Progenitor cell of endocrine pancreas (in vitro differentiated cells): ENCODE measurements around the gene NYAP2. TPM values are rescaled to one million over a fixed set of nuclear protein-coding genes. Genes with fewer than 3 reads are reported as not detected.

Experiments
- DNase-seq: peaks from one replicate; pipeline ENCODE4 v3.0.0; 2021; ENCODE audit warnings: low spot score; ENCODE audit not compliant: unreplicated experiment
- H3K27ac Mint-ChIP-seq: 2 replicates; pipeline ENCODE4 v1.8.0; 2021; ENCODE audit warnings: mild to moderate bottlenecking, moderate library complexity, mixed read lengths
- H3K27me3 Mint-ChIP-seq: 2 replicates; pipeline ENCODE4 v1.8.0; 2021; ENCODE audit warnings: mixed read lengths
- H3K36me3 Mint-ChIP-seq: 2 replicates; pipeline ENCODE4 v1.8.0; 2022; ENCODE audit warnings: mixed read lengths; ENCODE audit not compliant: insufficient read depth
- H3K4me1 Mint-ChIP-seq: 2 replicates; pipeline ENCODE4 v1.8.0; 2021; ENCODE audit warnings: low read depth, mixed read lengths
- H3K4me3 Mint-ChIP-seq: 2 replicates; pipeline ENCODE4 v1.8.0; 2021; ENCODE audit warnings: low read depth, mild to moderate bottlenecking, moderate library complexity, mixed read lengths
- H3K9me3 Mint-ChIP-seq: 2 replicates; pipeline ENCODE4 v1.8.0; 2021; ENCODE audit warnings: low read depth, mixed read lengths
- total RNA-seq: library from RNA; stranded (reverse); gene quantifications from 2 replicates; pipeline ENCODE4 v1.2.1, GENCODE V29; 2021
- TF ChIP-seq, protein P1 (sequence below): fragments of 200-600 bp; sonication (generic); IDR thresholded peaks from one replicate; pipeline ENCODE4 v1.5.0; 2021; ENCODE audit warnings: antibody characterized with exemption, mild to moderate bottlenecking; ENCODE audit not compliant: unreplicated experiment

NYAP2 gene
- total RNA-seq, 1 donor from 2014 or later, result 0.10 TPM

DNA sequence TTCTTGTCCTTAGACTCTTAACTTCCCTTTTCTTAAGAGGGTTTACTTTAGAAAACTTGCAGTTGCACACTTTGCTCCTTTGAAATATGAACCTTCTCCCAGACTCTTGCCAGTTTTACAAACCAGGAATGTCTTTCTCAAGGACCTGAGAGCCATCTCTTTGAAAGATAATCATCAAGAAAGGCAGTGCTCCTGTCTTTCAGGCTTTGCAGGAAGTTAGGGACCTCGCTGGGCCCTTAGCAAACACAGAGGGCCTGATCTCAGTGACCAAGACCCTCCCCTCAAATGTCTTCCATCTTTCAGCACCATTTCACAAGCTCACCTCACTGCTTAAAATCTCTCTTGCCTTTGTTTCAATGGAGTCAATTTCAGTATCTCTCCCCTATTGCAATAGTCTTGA lies 32.0 kb upstream of the NYAP2 start:
- Mint-ChIP-seq H3K36me3 (no peaks in the 10 kb centered on the region), H3K27ac (no peak overlapping the region)
- no peak for DNase-seq

GRCh38 chr2:225378984-225379383 lies 20.5 kb upstream of the NYAP2 start:
- TF ChIP-seq, protein P1, sequence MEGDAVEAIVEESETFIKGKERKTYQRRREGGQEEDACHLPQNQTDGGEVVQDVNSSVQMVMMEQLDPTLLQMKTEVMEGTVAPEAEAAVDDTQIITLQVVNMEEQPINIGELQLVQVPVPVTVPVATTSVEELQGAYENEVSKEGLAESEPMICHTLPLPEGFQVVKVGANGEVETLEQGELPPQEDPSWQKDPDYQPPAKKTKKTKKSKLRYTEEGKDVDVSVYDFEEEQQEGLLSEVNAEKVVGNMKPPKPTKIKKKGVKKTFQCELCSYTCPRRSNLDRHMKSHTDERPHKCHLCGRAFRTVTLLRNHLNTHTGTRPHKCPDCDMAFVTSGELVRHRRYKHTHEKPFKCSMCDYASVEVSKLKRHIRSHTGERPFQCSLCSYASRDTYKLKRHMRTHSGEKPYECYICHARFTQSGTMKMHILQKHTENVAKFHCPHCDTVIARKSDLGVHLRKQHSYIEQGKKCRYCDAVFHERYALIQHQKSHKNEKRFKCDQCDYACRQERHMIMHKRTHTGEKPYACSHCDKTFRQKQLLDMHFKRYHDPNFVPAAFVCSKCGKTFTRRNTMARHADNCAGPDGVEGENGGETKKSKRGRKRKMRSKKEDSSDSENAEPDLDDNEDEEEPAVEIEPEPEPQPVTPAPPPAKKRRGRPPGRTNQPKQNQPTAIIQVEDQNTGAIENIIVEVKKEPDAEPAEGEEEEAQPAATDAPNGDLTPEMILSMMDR, result no peak
- no peak for DNase-seq
- Mint-ChIP-seq H3K27me3 (peaks cover 3% of the 10 kb centered on the region), H3K4me1 (no peaks in the 10 kb centered on the region), H3K4me3 (no peak overlapping the region), H3K9me3 (no peaks in the 10 kb centered on the region), H3K36me3 (no peaks in the 10 kb centered on the region), H3K27ac (no peak overlapping the region)

More for the DNA sequence above, 32.0 kb upstream of the NYAP2 start:
- Mint-ChIP-seq H3K4me3 (no peak overlapping the region), H3K9me3 (no peaks in the 10 kb centered on the region), H3K27me3 (no peaks in the 10 kb centered on the region), H3K4me1 (no peaks in the 10 kb centered on the region)
- TF ChIP-seq, protein P1, result no peak

GRCh38 chr2:225379856-225380255 lies 19.7 kb upstream of the NYAP2 start:
- Mint-ChIP-seq H3K27me3 (peaks cover 3% of the 10 kb centered on the region), H3K4me3 (no peak overlapping the region), H3K9me3 (no peaks in the 10 kb centered on the region), H3K4me1 (no peaks in the 10 kb centered on the region), H3K36me3 (no peaks in the 10 kb centered on the region), H3K27ac (no peak overlapping the region)
- TF ChIP-seq, protein P1, result no peak
- no peak for DNase-seq

GRCh38 chr2:225381609-225382008 lies 17.9 kb upstream of the NYAP2 start:
- TF ChIP-seq, protein P1, result no peak
- no peak overlapping the region for H3K27ac Mint-ChIP-seq
- DNase-seq, result no peak
- peaks cover 3% of the 10 kb centered on the region for H3K27me3 Mint-ChIP-seq
- H3K4me1 Mint-ChIP-seq, result no peaks in the 10 kb centered on the region
- no peaks in the 10 kb centered on the region for H3K36me3 Mint-ChIP-seq
- H3K9me3 Mint-ChIP-seq, result no peaks in the 10 kb centered on the region
- no peak overlapping the region for H3K4me3 Mint-ChIP-seq

DNA sequence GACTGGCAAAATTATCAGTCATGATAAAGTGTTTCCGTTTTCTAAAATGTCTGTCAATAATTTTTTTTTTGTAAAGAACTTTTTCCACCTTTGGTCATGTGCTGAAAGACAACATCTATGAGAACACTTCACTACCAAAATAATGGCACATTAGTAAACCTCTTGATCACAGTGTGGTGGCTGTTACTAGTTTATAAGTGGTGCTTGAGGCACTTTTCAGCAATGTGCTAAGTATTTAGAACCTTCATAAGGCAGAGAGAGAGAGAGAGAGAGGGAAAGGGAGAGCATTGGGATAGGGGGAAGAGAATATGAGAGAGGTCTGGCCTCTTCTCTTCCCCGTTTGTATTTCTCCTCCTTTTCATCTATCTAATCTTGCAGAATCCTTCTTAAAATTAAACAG lies 1.1 kb upstream of the NYAP2 start:
- Mint-ChIP-seq H3K36me3 (no peaks in the 10 kb centered on the region), H3K4me3 (no peak overlapping the region), H3K27ac (no peak overlapping the region), H3K4me1 (no peaks in the 10 kb centered on the region), H3K9me3 (no peaks in the 10 kb centered on the region), H3K27me3 (peaks cover 26% of the 10 kb centered on the region)
- TF ChIP-seq, protein P1, result no peak
- DNase-seq, result no peak
